Fibroblast of lung (primary cell): ENCODE measurements around the gene YIF1B.
"Not testable (repeated sequence)": the region's sequence is repeated elsewhere in the genome, so short reads cannot be mapped to it uniquely, and the experiment has no call there.

Experiments
- EZH2 ChIP-seq: IDR thresholded peaks from 2 replicates; pipeline ENCODE4 v1.5.1; 2012; ENCODE audit warnings: low read length, control low read depth, mild to moderate bottlenecking; ENCODE audit errors: missing control alignments
- TF ChIP-seq, protein P1 (sequence below), 2 donors: IDR thresholded peaks in 1 of 2; conservative IDR thresholded peaks in 1 of 2; 1 replicate in 1 of 2; 2 replicates in 1 of 2; pipeline ENCODE4 v1.5.1; 2011 to 2012; ENCODE audit warnings: low read length in 2 of 2, control low read depth in 1 of 2, inconsistent platforms in 1 of 2, low read depth in 1 of 2, mild to moderate bottlenecking in 1 of 2

DNA sequence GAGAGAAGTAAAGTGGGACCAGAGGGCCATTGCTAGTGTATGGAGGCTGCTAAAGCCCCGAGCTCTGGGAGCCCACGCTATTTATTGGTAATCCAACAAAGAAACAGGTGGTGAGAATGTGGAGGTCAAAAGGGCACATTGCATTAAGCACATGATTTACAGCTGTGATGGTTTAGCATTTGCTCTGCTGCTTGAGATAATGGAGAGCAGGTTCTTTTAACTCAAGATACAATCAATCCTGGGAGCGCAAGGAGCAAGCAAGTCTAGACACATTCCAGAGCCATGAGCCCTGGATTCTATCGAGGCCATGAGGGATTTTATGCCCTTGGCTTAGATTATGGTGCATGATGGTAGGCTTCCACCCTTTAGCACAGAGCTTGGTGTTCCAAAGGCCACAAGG is 23.3 kb upstream of the YIF1B start:
- TF ChIP-seq, protein P1, sequence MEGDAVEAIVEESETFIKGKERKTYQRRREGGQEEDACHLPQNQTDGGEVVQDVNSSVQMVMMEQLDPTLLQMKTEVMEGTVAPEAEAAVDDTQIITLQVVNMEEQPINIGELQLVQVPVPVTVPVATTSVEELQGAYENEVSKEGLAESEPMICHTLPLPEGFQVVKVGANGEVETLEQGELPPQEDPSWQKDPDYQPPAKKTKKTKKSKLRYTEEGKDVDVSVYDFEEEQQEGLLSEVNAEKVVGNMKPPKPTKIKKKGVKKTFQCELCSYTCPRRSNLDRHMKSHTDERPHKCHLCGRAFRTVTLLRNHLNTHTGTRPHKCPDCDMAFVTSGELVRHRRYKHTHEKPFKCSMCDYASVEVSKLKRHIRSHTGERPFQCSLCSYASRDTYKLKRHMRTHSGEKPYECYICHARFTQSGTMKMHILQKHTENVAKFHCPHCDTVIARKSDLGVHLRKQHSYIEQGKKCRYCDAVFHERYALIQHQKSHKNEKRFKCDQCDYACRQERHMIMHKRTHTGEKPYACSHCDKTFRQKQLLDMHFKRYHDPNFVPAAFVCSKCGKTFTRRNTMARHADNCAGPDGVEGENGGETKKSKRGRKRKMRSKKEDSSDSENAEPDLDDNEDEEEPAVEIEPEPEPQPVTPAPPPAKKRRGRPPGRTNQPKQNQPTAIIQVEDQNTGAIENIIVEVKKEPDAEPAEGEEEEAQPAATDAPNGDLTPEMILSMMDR (conservative IDR thresholded peaks at IDR 0.05 in 1 of 2, IDR thresholded peaks at IDR 0.05 in 1 of 2; ENCODE audit: low read depth in 1 of 2, low read length in 2 of 2) = not testable (repeated sequence)
- not testable (repeated sequence) for TF ChIP-seq EZH2
